PC-3 (cell line): ENCODE data around the gene RNF225.

ENCODE experiments used
- CTCF ChIP-seq: fragments of 300-600 bp; sonication (generic); conservative IDR thresholded peaks from 2 replicates; pipeline ENCODE4 v1.5.1; 2017; ENCODE audit warnings: antibody characterized with exemption, low read depth, mild to moderate bottlenecking, low read length
- EZH2 ChIP-seq: fragments of 300-600 bp; sonication (generic); IDR thresholded peaks from one replicate; pipeline ENCODE4 v1.6.1; 2017; ENCODE audit warnings: antibody characterized with exemption, mild to moderate bottlenecking, low read length; ENCODE audit not compliant: unreplicated experiment
- EZH2phosphoT487 ChIP-seq: fragments of 300-600 bp; sonication (generic); IDR thresholded peaks from 2 replicates; pipeline ENCODE4 v1.6.1; 2018; ENCODE audit warnings: mild to moderate bottlenecking, antibody characterized with exemption, low read length, borderline replicate concordance

GRCh38 chr19:58368561-58369360 lies 26.7 kb upstream of the RNF225 start:
- TF ChIP-seq CTCF (no peak), EZH2phosphoT487 (no peak), EZH2 (no peak)
